Naive thymus-derived CD4-positive, alpha-beta T cell (primary cell): ENCODE measurements around the gene MDFI. TPM values are rescaled to one million over a fixed set of nuclear protein-coding genes. Genes with fewer than 3 reads are reported as not detected.

Experiments
- ATAC-seq: fragments of 150-1000 bp; cut with Tn5 transposase; 2 replicates; pipeline ENCODE4 v1.10.0; 2021; ENCODE audit warnings: mild to moderate bottlenecking, moderate library complexity
- CTCF ChIA-PET: fragments of 350-600 bp; sonication (Branson Sonifier 250); formaldehyde crosslinking; loops from one replicate; lab custom pipeline; 2021; ENCODE audit warnings: antibody characterized with exemption; lab: Charles Lee
- POLR2A ChIA-PET: fragments of 350-600 bp; sonication (Branson Sonifier 250); formaldehyde crosslinking; loops from one replicate; lab custom pipeline; 2021; ENCODE audit warnings: antibody characterized with exemption, inconsistent platforms; lab: Charles Lee
- DNase-seq, 9 donors: peaks; one replicate each; pipeline versions ENCODE4 v3.0.0 to v3.0.0-alpha.2; 2020 to 2022; ENCODE audit warnings: mixed read lengths in 1 of 9
- H3K27ac ChIP-seq: one replicate; pipeline ENCODE4 v1.7.0; 2013; ENCODE audit warnings: mild to moderate bottlenecking, low read depth, low read length, moderate library complexity
- H3K27me3 ChIP-seq, 2 donors: one replicate each; pipeline ENCODE4 v1.7.0; 2013; ENCODE audit warnings: low read length in 2 of 2, mild to moderate bottlenecking in 2 of 2, moderate library complexity in 2 of 2; ENCODE audit not compliant: control insufficient read depth in 2 of 2, insufficient read depth in 2 of 2
- H3K36me3 ChIP-seq, 3 experiments: 1 replicate in 2 of 3; 2 replicates in 1 of 3; pipeline ENCODE4 v1.7.0; 2013; ENCODE audit warnings: low read length in 3 of 3, mild to moderate bottlenecking in 3 of 3, moderate library complexity in 1 of 3; ENCODE audit not compliant: insufficient read depth in 3 of 3, control insufficient read depth in 2 of 3
- H3K4me1 ChIP-seq, 2 donors: one replicate each; pipeline ENCODE4 v1.7.0; 2013; ENCODE audit warnings: low read length in 2 of 2, mild to moderate bottlenecking in 2 of 2, moderate library complexity in 1 of 2; ENCODE audit not compliant: control insufficient read depth in 2 of 2, insufficient read depth in 2 of 2
- H3K4me3 ChIP-seq: 2 replicates; pipeline ENCODE4 v1.7.0; 2013; ENCODE audit warnings: mild to moderate bottlenecking, low read length
- H3K9me3 ChIP-seq, 3 experiments: 1 replicate in 2 of 3; 2 replicates in 1 of 3; pipeline ENCODE4 v1.7.0; 2013; ENCODE audit warnings: low read length in 3 of 3; ENCODE audit not compliant: control insufficient read depth in 2 of 3
- H3K27ac Mint-ChIP-seq, 9 donors: one replicate each; pipeline ENCODE4 v1.8.0; 2020 to 2022; ENCODE audit warnings: mixed read lengths in 9 of 9, mild to moderate bottlenecking in 8 of 9, moderate library complexity in 5 of 9, inconsistent platforms in 2 of 9
- H3K27me3 Mint-ChIP-seq, 5 donors: one replicate each; pipeline ENCODE4 v1.8.0; 2021 to 2022; ENCODE audit warnings: mixed read lengths in 5 of 5, mild to moderate bottlenecking in 1 of 5
- H3K36me3 Mint-ChIP-seq, 5 donors: one replicate each; pipeline ENCODE4 v1.8.0; 2020 to 2022; ENCODE audit warnings: mixed read lengths in 5 of 5, mild to moderate bottlenecking in 3 of 5, inconsistent platforms in 1 of 5
- H3K4me1 Mint-ChIP-seq, 7 donors: one replicate each; pipeline ENCODE4 v1.8.0; 2020 to 2022; ENCODE audit warnings: mixed read lengths in 7 of 7, mild to moderate bottlenecking in 3 of 7, inconsistent platforms in 1 of 7
- H3K4me3 Mint-ChIP-seq, 10 donors: one replicate each; pipeline ENCODE4 v1.8.0; 2020 to 2022; ENCODE audit warnings: mild to moderate bottlenecking in 10 of 10, mixed read lengths in 10 of 10, moderate library complexity in 6 of 10, inconsistent platforms in 2 of 10
- H3K9me3 Mint-ChIP-seq, 11 donors: one replicate each; pipeline ENCODE4 v1.8.0; 2020 to 2022; ENCODE audit warnings: mixed read lengths in 11 of 11, mild to moderate bottlenecking in 4 of 11, inconsistent platforms in 1 of 11, moderate library complexity in 1 of 11
- intact Hi-C, 2 donors: fragments of 100-400 bp; cut with micrococcal nuclease; formaldehyde crosslinking; loops; one replicate each; pipeline ENCODE4 v1.15.1; 2023
- polyA plus RNA-seq, 2 donors: library from polyadenylated mRNA; unstranded; fragments of 300-500 nt; fragmentation: Illumina TruSeq; gene quantifications; one replicate each; pipeline ENCODE4 v1.2.3, GENCODE V29; 2021
- total RNA-seq, 6 experiments: library from RNA in 5 of 6; stranded (reverse) in 5 of 6; gene quantifications; 1 replicate in 5 of 6; 2 replicates in 1 of 6; pipeline ENCODE4 v1.2.3 and lab custom pipeline; 2021 to 2026

The MDFI gene
- total RNA-seq = not detected
- not detected for polyA plus RNA-seq
- total RNA-seq (lab: John Stamatoyannopoulos, UW) = not detected

- H3K4me3 ChIP-seq = no peak within 1 kb of the TSS
- ChIA-PET POLR2A (no interaction called here), CTCF (no interaction called here)
- H3K27me3 ChIP-seq = peaks cover 0 to 7% of the 10 kb centered on the region in 2 donors
- peaks cover 0 to 3% (median 0%) of the 10 kb centered on the region in 5 donors for H3K36me3 Mint-ChIP-seq
- intact Hi-C loops = no loop called here
- H3K27ac Mint-ChIP-seq = no peak within 1 kb of the TSS
- peaks cover 3 to 10% of the 10 kb centered on the region in 2 donors for H3K4me1 ChIP-seq
- H3K9me3 Mint-ChIP-seq = peaks cover 0 to 3% (median 0%) of the 10 kb centered on the region in 11 donors
- H3K4me3 Mint-ChIP-seq = peak within 1 kb of the TSS in 9 of 10 donors; percentile 49 to 79 (median 71)
- no peaks in the 10 kb centered on the region for H3K36me3 ChIP-seq
- H3K9me3 ChIP-seq = no peaks in the 10 kb centered on the region
- peaks cover 46 to 75% (median 59%) of the 10 kb centered on the region in 5 donors for H3K27me3 Mint-ChIP-seq
- ATAC-seq = no peak
- no peak within 1 kb of the TSS for H3K27ac ChIP-seq
- DNase-seq = no peak
- peaks cover 0 to 15% (median 10%) of the 10 kb centered on the region in 7 donors for H3K4me1 Mint-ChIP-seq
Measured at GRCh38 chr6:41638002-41638934, at the start of gene MDFI. MDFI (plus strand) TSS chr6:41638468; CDS start chr6:41638750, 282 bp downstream.

GRCh38 chr6:41589223-41589622 is 49.0 kb upstream of the MDFI start:
- Mint-ChIP-seq H3K4me1 (peaks cover 0 to 5% (median 0%) of the 10 kb centered on the region in 7 donors), H3K9me3 (no peaks in the 10 kb centered on the region), H3K27ac (no peak overlapping the region), H3K36me3 (peaks cover 0 to 5% (median 0%) of the 10 kb centered on the region in 5 donors), H3K27me3 (no peaks in the 10 kb centered on the region), H3K4me3 (no peak overlapping the region)
- CTCF ChIA-PET = interaction anchor here (1.1 to 4.7 kb wide), 4 partner anchors 13 to 168 kb away, joined by 3 to 36 read pairs (median 4); no protein-coding TSS in a partner anchor
- H3K27me3 ChIP-seq = no peaks in the 10 kb centered on the region
- no peaks in the 10 kb centered on the region for H3K9me3 ChIP-seq
- H3K4me3 ChIP-seq = no peak overlapping the region
- H3K4me1 ChIP-seq = peaks cover 0 to 5% of the 10 kb centered on the region in 2 donors
- ATAC-seq (no peak), DNase-seq (no peak)
- POLR2A ChIA-PET = no interaction called here
- no peak overlapping the region for H3K27ac ChIP-seq
- peaks cover 0 to 3% (median 0%) of the 10 kb centered on the region in 3 experiments for H3K36me3 ChIP-seq
- intact Hi-C loops = no loop called here

GRCh38 chr6:41589636-41590622 is 48.3 kb upstream of the MDFI start:
- DNase-seq (no peak), ATAC-seq (no peak)
- H3K9me3 Mint-ChIP-seq = no peaks in the 10 kb centered on the region
- H3K4me3 Mint-ChIP-seq = no peak overlapping the region
- peaks cover 0 to 5% (median 0%) of the 10 kb centered on the region in 5 donors for H3K36me3 Mint-ChIP-seq
- Histone ChIP-seq H3K9me3 (no peaks in the 10 kb centered on the region), H3K4me1 (peaks cover 0 to 5% of the 10 kb centered on the region in 2 donors), H3K36me3 (peaks cover 0 to 4% (median 0%) of the 10 kb centered on the region in 3 experiments), H3K4me3 (no peak overlapping the region), H3K27ac (no peak overlapping the region), H3K27me3 (no peaks in the 10 kb centered on the region)
- no peak overlapping the region for H3K27ac Mint-ChIP-seq
- CTCF ChIA-PET = interaction anchor here (0.6 to 4.7 kb wide), 5 partner anchors 11 to 222 kb away, joined by 3 to 36 read pairs (median 4); no protein-coding TSS in a partner anchor
- POLR2A ChIA-PET = no interaction called here
- H3K27me3 Mint-ChIP-seq = no peaks in the 10 kb centered on the region
- intact Hi-C loops = no loop called here
- peaks cover 0 to 4% (median 0%) of the 10 kb centered on the region in 7 donors for H3K4me1 Mint-ChIP-seq

GRCh38 chr6:41591122-41591521 is 47.1 kb upstream of the MDFI start:
- H3K4me3 Mint-ChIP-seq = no peak overlapping the region
- H3K27ac ChIP-seq = no peak overlapping the region
- H3K36me3 ChIP-seq = peaks cover 0 to 4% (median 0%) of the 10 kb centered on the region in 3 experiments
- POLR2A ChIA-PET = no interaction called here
- peaks cover 0 to 5% of the 10 kb centered on the region in 2 donors for H3K4me1 ChIP-seq
- H3K9me3 ChIP-seq = no peaks in the 10 kb centered on the region
- H3K27me3 ChIP-seq = no peaks in the 10 kb centered on the region
- intact Hi-C loops = no loop called here
- H3K4me1 Mint-ChIP-seq = peaks cover 0 to 4% (median 0%) of the 10 kb centered on the region in 7 donors
- no peak overlapping the region for H3K27ac Mint-ChIP-seq
- H3K4me3 ChIP-seq = no peak overlapping the region
- H3K36me3 Mint-ChIP-seq = peaks cover 0 to 5% (median 0%) of the 10 kb centered on the region in 5 donors
- DNase-seq = no peak
- CTCF ChIA-PET = interaction anchor here (0.6 to 4.7 kb wide), 6 partner anchors 129 to 442 kb away, joined by 3 to 36 read pairs (median 3); no protein-coding TSS in a partner anchor
- H3K9me3 Mint-ChIP-seq = no peaks in the 10 kb centered on the region
- no peak for ATAC-seq
- no peaks in the 10 kb centered on the region for H3K27me3 Mint-ChIP-seq

GRCh38 chr6:41591859-41592502 is 46.3 kb upstream of the MDFI start:
- Mint-ChIP-seq H3K27ac (no peak overlapping the region), H3K4me3 (no peak overlapping the region), H3K36me3 (peaks cover 0 to 10% (median 0%) of the 10 kb centered on the region in 5 donors), H3K4me1 (peaks cover 0 to 4% (median 0%) of the 10 kb centered on the region in 7 donors), H3K27me3 (no peaks in the 10 kb centered on the region), H3K9me3 (peaks cover 0 to 1% (median 0%) of the 10 kb centered on the region in 11 donors)
- no peaks in the 10 kb centered on the region for H3K9me3 ChIP-seq
- ChIA-PET CTCF (interaction anchor here (0.5 to 4.7 kb wide), 10 partner anchors 130 to 578 kb away, joined by 3 to 36 read pairs (median 3); no protein-coding TSS in a partner anchor), POLR2A (no interaction called here)
- H3K27ac ChIP-seq = no peak overlapping the region
- ATAC-seq (peak; percentile 81), DNase-seq (peak; percentile 48 to 79 (median 71))
- peaks cover 0 to 5% of the 10 kb centered on the region in 2 donors for H3K4me1 ChIP-seq
- H3K27me3 ChIP-seq = no peaks in the 10 kb centered on the region
- no peak overlapping the region for H3K4me3 ChIP-seq
- peaks cover 0 to 9% (median 0%) of the 10 kb centered on the region in 3 experiments for H3K36me3 ChIP-seq
- intact Hi-C loops = loop anchor here (1.0 to 2.0 kb wide), 5 partner anchors 46 to 285 kb away; partner anchors contain the start of gene FOXP4 (in 1 of the 2)
